Heart left ventricle (tissue), 13 donors: Measurements from ENCODE around the gene ZBTB20.

ENCODE experiments used
- POLR2A ChIP-seq, 2 donors: fragments of 450-650 bp; IDR thresholded peaks; one replicate each; pipeline ENCODE4 v1.6.1; 2017; ENCODE audit warnings: antibody characterized with exemption in 2 of 2, mild to moderate bottlenecking in 2 of 2, moderate library complexity in 2 of 2
- TF ChIP-seq, protein P1 (sequence below), 12 donors: fragments of 200-600 bp; sonication (generic) in 4 of 12; IDR thresholded peaks; one replicate each; pipeline versions ENCODE4 v1.5.0 to v1.8.0; 2018 to 2022; ENCODE audit warnings: antibody characterized with exemption in 12 of 12, mild to moderate bottlenecking in 5 of 12
- donor health status: ischemic (EF 13 %, LVEDD 7.1; RV severe dilation, severe dysfunction).
- donor health status: DM: no; HTN: yes; CAD: no.
- donor health status: DM: no; HTN: no; CAD: no.
- donor health status: ischemic (EF 25% LVEDD 6.9; RV normal size, moderate dysfunction).
- donor health status: ischemic (EF 25% LVEDD 5.7; RV mildly dilated, moderate dysfunction).
- donor health status: ischemic (EF 35%, LVEDD 5.7; RV mildly dilated, moderate dysfunction).
- donor health status: nonischemic (EF 11% LVEDD 7.7; RV severe dilation, severe dysfunction).
- donor health status: DM: yes; HTN: yes; CAD: no.
- donor health status: PGD.
- donor health status: ischemic (EF 29% LVEDD 5.4; RV normal size, mild dysfunction).
- donor health status: nonischemic (EF 23%, LVEDD 6.1; RV moderate dilation, normal function).

DNA sequence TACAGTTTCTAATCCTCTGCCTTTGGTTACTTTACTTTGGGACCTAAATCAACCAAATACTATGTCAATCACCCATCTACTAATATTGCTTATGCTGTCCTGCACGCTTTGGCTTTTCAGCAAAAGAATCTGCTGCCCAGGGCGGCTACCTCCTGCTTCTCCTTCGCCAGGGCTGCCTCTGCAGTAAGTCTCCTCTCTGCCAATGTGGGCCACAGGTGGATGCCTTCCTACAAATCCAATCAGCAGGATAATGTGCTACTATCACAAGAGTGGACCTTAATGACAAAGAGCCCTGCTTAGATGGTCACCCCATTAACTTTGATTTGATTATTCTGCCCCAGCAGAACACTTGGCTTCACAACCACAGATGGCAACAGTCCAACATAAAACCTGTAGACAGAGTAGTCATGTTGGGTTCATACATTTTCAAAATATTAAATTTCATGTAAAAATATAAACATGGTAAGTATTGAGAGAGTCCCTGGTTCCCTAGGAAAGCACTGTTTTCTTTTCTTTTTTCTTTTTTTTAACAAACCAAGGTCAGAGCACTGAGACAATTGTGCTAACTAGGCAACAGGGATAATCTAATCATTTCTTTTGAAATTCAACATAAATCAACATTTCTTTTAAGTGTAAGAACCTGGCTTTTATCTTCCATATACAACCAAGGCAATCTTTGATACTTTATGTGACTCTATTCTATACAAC is 298.3 kb downstream of the ZBTB20 start:
- TF ChIP-seq, protein P1, sequence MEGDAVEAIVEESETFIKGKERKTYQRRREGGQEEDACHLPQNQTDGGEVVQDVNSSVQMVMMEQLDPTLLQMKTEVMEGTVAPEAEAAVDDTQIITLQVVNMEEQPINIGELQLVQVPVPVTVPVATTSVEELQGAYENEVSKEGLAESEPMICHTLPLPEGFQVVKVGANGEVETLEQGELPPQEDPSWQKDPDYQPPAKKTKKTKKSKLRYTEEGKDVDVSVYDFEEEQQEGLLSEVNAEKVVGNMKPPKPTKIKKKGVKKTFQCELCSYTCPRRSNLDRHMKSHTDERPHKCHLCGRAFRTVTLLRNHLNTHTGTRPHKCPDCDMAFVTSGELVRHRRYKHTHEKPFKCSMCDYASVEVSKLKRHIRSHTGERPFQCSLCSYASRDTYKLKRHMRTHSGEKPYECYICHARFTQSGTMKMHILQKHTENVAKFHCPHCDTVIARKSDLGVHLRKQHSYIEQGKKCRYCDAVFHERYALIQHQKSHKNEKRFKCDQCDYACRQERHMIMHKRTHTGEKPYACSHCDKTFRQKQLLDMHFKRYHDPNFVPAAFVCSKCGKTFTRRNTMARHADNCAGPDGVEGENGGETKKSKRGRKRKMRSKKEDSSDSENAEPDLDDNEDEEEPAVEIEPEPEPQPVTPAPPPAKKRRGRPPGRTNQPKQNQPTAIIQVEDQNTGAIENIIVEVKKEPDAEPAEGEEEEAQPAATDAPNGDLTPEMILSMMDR (IDR thresholded peaks at IDR 0.05) = no peak
- no peak for TF ChIP-seq POLR2A (IDR thresholded peaks at IDR 0.05)
